ENCODE measurements around the gene SDK1.

The SDK1 gene

GRCh38 chr7:4129481-4130122 is 828.5 kb downstream of the SDK1 start:
- no peak for DNase-seq (ENCODE audit: low read depth in 2 of 2)

- no peak for DNase-seq (ENCODE audit: low read depth in 2 of 2)
These were observed 830.0 kb downstream of the SDK1 start for GRCh38 chr7:4131063-4131462.

- no peak for DNase-seq (ENCODE audit: low read depth in 2 of 2)
These were observed 831.2 kb downstream of the SDK1 start for GRCh38 chr7:4132221-4132620.

- no peak for DNase-seq (ENCODE audit: low read depth in 2 of 2)
These were observed 832.5 kb downstream of the SDK1 start for GRCh38 chr7:4133491-4134044.

GRCh38 chr7:4134204-4134603 is 833.2 kb downstream of the SDK1 start:
- no peak for DNase-seq (ENCODE audit: low read depth in 2 of 2)

GRCh38 chr7:4134631-4135030 is 833.6 kb downstream of the SDK1 start:
- no peak for DNase-seq (ENCODE audit: low read depth in 2 of 2)

GRCh38 chr7:4135301-4135700 is 834.2 kb downstream of the SDK1 start:
- DNase-seq (ENCODE audit: low read depth in 2 of 2), result no peak

GRCh38 chr7:4136036-4136435 is 835.0 kb downstream of the SDK1 start:
- DNase-seq (ENCODE audit: low read depth in 2 of 2), result no peak

GRCh38 chr7:4136501-4137110 is 835.6 kb downstream of the SDK1 start:
- DNase-seq (ENCODE audit: low read depth in 2 of 2), result no peak

- DNase-seq (ENCODE audit: low read depth in 2 of 2), result no peak
These were observed 836.5 kb downstream of the SDK1 start for GRCh38 chr7:4137552-4137951.

GRCh38 chr7:4138866-4139265 is 837.8 kb downstream of the SDK1 start:
- no peak for DNase-seq (ENCODE audit: low read depth in 2 of 2)

GRCh38 chr7:4139656-4140625 is 838.9 kb downstream of the SDK1 start:
- DNase-seq (ENCODE audit: low read depth in 2 of 2), result no peak

- DNase-seq (ENCODE audit: low read depth in 2 of 2), result no peak
These were observed 839.9 kb downstream of the SDK1 start for GRCh38 chr7:4140933-4141332.

GRCh38 chr7:4143006-4143405 is 842.0 kb downstream of the SDK1 start:
- no peak for DNase-seq (ENCODE audit: low read depth in 2 of 2)

GRCh38 chr7:4143511-4144171 is 842.6 kb downstream of the SDK1 start:
- DNase-seq (ENCODE audit: low read depth in 2 of 2), result no peak

- DNase-seq (ENCODE audit: low read depth in 2 of 2), result no peak
These were observed 843.2 kb downstream of the SDK1 start for GRCh38 chr7:4144172-4144701.

- no peak for DNase-seq (ENCODE audit: low read depth in 2 of 2)
These were observed 843.9 kb downstream of the SDK1 start for GRCh38 chr7:4144811-4145510.

- no peak for DNase-seq (ENCODE audit: low read depth in 2 of 2)
These were observed 844.5 kb downstream of the SDK1 start for GRCh38 chr7:4145576-4145975.

- no peak for DNase-seq (ENCODE audit: low read depth in 2 of 2)
These were observed 847.0 kb downstream of the SDK1 start for GRCh38 chr7:4147926-4148620.

- no peak for DNase-seq (ENCODE audit: low read depth in 2 of 2)
These were observed 848.2 kb downstream of the SDK1 start for GRCh38 chr7:4149236-4149635.

All from stimulated activated CD4-positive, alpha-beta T cell treated with anti-CD3 and anti-CD28 coated beads, Interleukin-12 subunit alpha, Interleukin-12 subunit beta, amount 100 ng/mL, for 24 hours (primary cell).